RWPE2 (cell line): Measurements from ENCODE around the gene EN2.
A peak's percentile ranks its signal among the peaks of the same experiment; 100 is the strongest.

Experiments
- ATAC-seq: fragments of 200-7000 bp; cut with Tn5 transposase; 3 replicates; pipeline ENCODE4 v1.9.1; 2021; ENCODE audit warnings: low read depth
- DNase-seq: peaks from one replicate; pipeline ENCODE4 v3.0.0-alpha.2; 2020; ENCODE audit warnings: low spot score
- H3K27ac ChIP-seq: fragments of 450-650 bp; 2 replicates; pipeline ENCODE4 v1.5.1; 2017; ENCODE audit warnings: mild to moderate bottlenecking; ENCODE audit not compliant: poor library complexity, severe bottlenecking
- H3K27me3 ChIP-seq: fragments of 250-450 bp; sonication (Bioruptor Pico); 2 replicates; pipeline ENCODE4 v1.5.1; 2021; ENCODE audit warnings: mild to moderate bottlenecking, moderate library complexity; ENCODE audit not compliant: insufficient read depth, poor library complexity, severe bottlenecking
- H3K36me3 ChIP-seq: fragments of 250-450 bp; sonication (Bioruptor Pico); 2 replicates; pipeline ENCODE4 v1.5.1; 2020; ENCODE audit warnings: low read depth, mild to moderate bottlenecking, moderate library complexity
- H3K4me1 ChIP-seq: fragments of 250-450 bp; sonication (Bioruptor Pico); 2 replicates; pipeline ENCODE4 v1.5.1; 2021; ENCODE audit warnings: mild to moderate bottlenecking, moderate library complexity; ENCODE audit not compliant: insufficient read depth, poor library complexity, severe bottlenecking
- H3K4me3 ChIP-seq: fragments of 250-450 bp; sonication (Bioruptor Pico); 2 replicates; pipeline ENCODE4 v1.5.1; 2021; ENCODE audit warnings: mild to moderate bottlenecking, moderate library complexity; ENCODE audit not compliant: severe bottlenecking
- H3K9me3 ChIP-seq: fragments of 250-450 bp; sonication (Bioruptor Pico); 2 replicates; pipeline ENCODE4 v1.5.1; 2021; ENCODE audit warnings: mild to moderate bottlenecking, moderate library complexity; ENCODE audit not compliant: severe bottlenecking
- CTCF ChIP-seq: fragments of 450-650 bp; IDR thresholded peaks from one replicate; pipeline ENCODE4 v1.5.1; 2017; ENCODE audit warnings: mild to moderate bottlenecking, moderate library complexity; ENCODE audit not compliant: poor library complexity, severe bottlenecking

EN2 gene

GRCh38 chr7:155463114-155463811, 5.3 kb downstream of the EN2 start:
- peaks cover 100% of the 10 kb centered on the region for H3K27me3 ChIP-seq

GRCh38 chr7:155464183-155464582, 6.3 kb downstream of the EN2 start:
- no peak for DNase-seq
- no peaks in the 10 kb centered on the region for H3K4me1 ChIP-seq
- no peak for TF ChIP-seq CTCF
- no peak overlapping the region for H3K27ac ChIP-seq
- no peaks in the 10 kb centered on the region for H3K36me3 ChIP-seq
- H3K4me3 ChIP-seq: no peak overlapping the region
- peaks cover 100% of the 10 kb centered on the region for H3K27me3 ChIP-seq
- ATAC-seq: no peak
- H3K9me3 ChIP-seq: no peaks in the 10 kb centered on the region

More at GRCh38 chr7:155463114-155463811, 5.3 kb downstream of the EN2 start:
- no peaks in the 10 kb centered on the region for H3K9me3 ChIP-seq
- ATAC-seq (no peak), DNase-seq (peak; percentile 45)
- no peak overlapping the region for H3K27ac ChIP-seq
- no peaks in the 10 kb centered on the region for H3K36me3 ChIP-seq
- no peaks in the 10 kb centered on the region for H3K4me1 ChIP-seq
- H3K4me3 ChIP-seq: no peak overlapping the region
- no peak for TF ChIP-seq CTCF

- DNase-seq (no peak), ATAC-seq (no peak)
- no peak overlapping the region for H3K27ac ChIP-seq
- no peaks in the 10 kb centered on the region for H3K9me3 ChIP-seq
- TF ChIP-seq CTCF: no peak
- no peak overlapping the region for H3K4me3 ChIP-seq
- H3K4me1 ChIP-seq: no peaks in the 10 kb centered on the region
- H3K36me3 ChIP-seq: no peaks in the 10 kb centered on the region
- H3K27me3 ChIP-seq: peaks cover 100% of the 10 kb centered on the region
Measured at GRCh38 chr7:155464948-155465739, 7.2 kb downstream of the EN2 start.

GRCh38 chr7:155465761-155466141, 7.8 kb downstream of the EN2 start:
- no peak for ATAC-seq
- TF ChIP-seq CTCF: no peak
- Histone ChIP-seq H3K9me3 (no peaks in the 10 kb centered on the region), H3K4me3 (no peak overlapping the region), H3K36me3 (no peaks in the 10 kb centered on the region), H3K27me3 (peaks cover 100% of the 10 kb centered on the region), H3K4me1 (no peaks in the 10 kb centered on the region), H3K27ac (no peak overlapping the region)
- no peak for DNase-seq
